Activated CD4-positive, CD25-positive, alpha-beta regulatory T cell treated with anti-CD3 and anti-CD28 coated beads, Interleukin-2, amount 50 U/mL, for 16 hours (primary cell): ENCODE data around the gene RASGRP4.
"Not testable (repeated sequence)": the region's sequence is repeated elsewhere in the genome, so short reads cannot be mapped to it uniquely, and the experiment has no call there.

Experiments
- DNase-seq: peaks from one replicate; pipeline ENCODE4 v3.0.0-alpha.2; 2020; ENCODE audit warnings: low read depth, low spot score

Gene RASGRP4

DNA sequence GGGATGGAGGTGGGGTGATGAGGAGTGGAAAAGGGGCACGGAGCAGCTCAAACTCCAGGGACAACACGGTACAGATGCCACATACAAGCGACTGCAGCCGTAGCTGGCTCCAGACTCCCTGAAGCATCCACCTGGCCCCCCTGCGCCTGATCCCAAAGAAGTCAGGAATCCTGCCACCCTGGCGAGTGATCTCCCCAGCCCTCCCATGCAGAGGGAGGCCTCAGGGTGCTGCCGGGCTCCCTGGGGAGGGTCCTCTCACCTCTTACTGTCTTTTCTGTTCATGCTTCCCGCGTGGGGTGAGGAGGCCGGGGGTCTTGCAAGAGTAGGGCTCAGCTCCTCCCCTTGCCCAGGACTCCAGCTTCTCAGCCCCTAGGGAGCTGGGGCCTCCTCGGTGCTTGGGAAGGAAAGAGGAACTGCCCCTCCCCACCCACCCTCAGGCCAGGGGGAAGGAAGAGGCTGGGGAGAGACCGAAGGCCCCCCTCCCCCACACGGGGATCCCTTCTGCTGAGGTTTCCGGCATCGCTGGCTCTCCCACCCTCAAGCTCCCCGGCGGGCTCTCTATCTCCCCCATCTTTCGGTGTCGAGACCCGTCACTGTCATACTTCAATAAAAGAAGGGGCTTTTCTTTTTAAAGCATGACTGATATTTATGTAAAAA is at the start of gene RASGRP4:
RASGRP4 (minus strand) TSS at position 410 of the 657 bp plus-strand sequence; CDS start at position 282, 128 bp downstream.
- peak; percentile 43 for DNase-seq

DNA sequence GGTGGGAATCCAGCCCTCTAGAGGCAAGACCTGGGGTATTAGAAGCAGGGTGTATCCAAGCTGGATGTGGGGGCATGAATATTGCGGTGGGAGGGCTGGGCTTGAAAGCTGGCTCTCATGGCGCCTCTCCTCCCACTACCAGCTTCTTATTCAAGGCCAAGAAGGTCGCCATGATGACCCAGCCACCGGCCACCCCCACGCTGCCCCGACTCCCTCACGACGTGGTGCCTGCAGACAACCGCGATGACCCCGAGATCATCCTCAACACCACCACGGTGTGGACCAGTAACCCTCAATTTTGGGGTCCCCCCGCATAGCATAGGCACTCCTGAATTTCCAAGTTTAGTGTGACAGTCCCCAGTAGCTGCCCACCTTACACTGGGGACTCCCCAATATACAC is 49.2 kb upstream of the RASGRP4 start:
- DNase-seq, result no peak

DNA sequence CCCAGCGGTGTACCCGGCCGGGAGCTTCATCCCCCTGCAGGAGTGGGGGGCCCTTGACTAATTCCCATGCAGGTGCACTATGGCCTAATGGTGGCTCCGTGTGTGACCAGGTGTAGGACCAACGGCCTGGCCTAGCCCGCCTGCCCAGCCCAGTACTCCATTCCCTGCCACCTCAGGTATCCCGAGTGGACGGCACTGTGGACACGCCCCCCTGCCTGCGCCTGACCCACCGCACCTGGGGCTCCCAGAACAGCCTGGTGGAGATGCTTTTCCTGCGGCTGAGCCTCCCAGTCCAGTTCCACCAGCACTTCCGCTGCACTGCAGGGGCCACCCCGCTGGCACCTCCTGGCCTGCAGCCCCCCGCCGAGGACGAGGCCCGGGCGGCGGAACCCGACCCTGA is 47.2 kb upstream of the RASGRP4 start:
- DNase-seq, result no peak

GRCh38 chr19:38472725-38473124 is 46.7 kb upstream of the RASGRP4 start:
- not testable (repeated sequence) for DNase-seq

DNA sequence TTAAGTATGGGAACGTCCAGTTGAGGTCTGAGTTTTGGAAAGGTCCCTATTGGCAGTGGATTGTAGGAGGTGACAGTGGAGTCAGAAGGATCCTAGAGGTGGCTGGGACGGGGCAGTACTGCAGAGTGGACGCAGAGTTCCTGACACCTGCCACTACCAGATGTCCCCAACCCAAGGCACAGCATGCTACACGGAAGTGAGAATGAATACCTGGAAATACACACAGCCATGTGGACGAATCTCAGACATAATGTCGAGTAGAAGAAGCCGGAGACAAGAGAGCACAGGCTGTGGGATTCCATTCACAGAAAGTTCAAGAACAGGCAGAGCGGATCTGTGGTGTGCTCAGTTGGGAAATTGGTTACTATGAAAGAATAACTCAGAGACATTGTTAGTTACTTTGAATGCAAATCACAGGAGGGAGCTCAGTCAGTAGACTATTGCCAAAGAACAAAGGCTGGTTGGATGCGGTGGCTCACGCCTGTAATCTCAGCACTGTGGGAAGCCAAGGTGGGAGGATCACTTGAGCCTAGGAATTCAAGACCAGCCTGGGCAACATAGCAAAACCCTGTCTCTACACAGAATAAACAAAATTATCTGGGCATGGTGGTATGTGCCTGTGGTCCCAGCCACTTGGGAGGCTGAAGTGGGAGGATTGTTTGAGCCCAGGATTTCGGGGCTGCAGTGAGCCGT is 44.9 kb upstream of the RASGRP4 start:
- no peak for DNase-seq

DNA sequence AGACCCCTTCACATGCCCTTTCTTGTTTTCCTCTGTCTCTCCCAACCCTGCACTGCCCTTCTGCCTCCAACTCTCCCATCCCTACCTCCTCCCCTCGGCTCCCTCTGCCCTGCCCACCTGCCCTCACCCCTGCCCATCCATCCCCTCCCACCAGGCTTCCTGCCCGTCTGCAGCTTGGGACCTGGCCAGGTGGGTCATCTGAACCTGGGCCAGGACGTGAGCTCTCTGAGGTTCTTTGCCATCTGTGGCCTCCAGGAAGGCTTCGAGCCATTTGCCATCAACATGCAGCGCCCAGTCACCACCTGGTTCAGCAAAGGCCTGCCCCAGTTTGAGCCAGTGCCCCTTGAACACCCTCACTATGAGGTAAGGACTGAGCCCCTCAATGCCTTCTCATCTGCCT is 43.1 kb upstream of the RASGRP4 start:
- DNase-seq, result no peak

DNA sequence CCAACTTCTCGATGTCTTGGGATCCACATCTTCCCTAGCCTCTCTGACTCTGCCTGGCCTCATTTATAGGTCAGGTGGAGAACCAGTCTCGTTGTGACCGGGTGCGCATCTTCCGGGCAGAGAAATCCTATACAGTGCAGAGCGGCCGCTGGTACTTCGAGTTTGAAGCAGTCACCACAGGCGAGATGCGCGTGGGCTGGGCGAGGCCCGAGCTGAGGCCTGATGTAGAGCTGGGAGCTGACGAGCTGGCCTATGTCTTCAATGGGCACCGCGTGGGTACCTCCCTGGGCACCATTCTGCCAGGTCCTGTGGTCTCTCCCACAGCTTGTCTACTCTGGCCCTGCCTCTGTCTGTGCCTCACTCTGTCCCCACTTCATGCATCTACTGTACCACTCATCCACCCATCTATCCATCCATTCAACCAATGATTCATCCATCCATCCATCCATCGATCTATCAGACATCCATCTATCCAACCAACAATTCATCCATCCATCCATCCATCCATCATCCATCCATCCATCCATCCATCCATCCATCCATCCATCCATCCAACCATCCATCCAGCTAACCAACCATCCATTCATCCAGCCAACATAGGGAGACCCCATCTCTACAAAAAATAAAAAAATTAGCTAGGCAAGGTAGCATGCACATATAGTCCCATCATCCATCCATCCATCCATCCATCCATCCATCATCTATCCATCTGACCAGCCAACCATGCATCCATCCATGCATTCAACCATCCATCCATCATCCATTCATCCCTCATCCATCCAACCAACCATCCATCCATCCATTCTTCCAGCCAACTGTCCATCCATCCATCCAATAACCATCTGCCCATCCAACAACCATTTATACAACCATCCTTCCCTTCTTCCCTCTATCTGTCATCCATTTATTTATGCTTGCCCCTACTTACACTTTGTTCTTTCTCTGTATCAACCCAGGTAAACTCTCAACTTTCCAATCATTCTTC is 41.8 kb upstream of the RASGRP4 start:
- no peak for DNase-seq

GRCh38 chr19:38466050-38466449 is 40.0 kb upstream of the RASGRP4 start:
- DNase-seq, result no peak

DNA sequence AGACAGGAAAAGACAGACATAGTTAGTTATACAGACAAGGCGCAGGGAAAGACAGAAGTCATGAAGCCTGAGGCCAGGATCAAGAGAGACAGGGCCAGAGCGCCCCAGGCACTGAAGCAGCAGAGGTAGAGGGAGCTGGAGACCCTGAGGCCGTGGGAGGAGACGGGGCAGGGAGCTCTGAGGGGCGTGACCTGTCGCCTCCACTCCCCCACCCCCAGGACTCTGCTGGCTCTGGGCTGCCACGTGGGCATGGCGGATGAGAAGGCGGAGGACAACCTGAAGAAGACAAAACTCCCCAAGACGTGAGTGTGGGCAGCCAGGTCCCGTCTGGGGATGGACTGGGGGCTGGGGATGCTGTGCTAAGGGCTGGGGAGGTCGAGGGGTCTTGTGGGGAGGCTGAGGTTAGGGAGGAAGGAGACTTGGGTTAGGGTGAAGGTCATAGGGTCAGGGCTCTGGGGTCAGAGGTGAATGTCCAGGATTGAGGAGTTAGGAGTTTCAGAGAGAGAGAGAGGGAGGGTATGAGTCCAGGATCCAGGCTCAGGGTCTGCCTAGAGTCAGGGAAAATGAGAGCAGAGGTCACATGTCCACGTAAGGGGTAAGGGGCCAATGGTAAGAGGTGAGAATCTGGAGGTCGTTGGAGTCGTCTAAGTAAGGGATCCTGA is 38.5 kb upstream of the RASGRP4 start:
- DNase-seq, result no peak

GRCh38 chr19:38463365-38463764 is 37.3 kb upstream of the RASGRP4 start:
- DNase-seq, result no peak

GRCh38 chr19:38458991-38459390 is 33.0 kb upstream of the RASGRP4 start:
- no peak for DNase-seq

DNA sequence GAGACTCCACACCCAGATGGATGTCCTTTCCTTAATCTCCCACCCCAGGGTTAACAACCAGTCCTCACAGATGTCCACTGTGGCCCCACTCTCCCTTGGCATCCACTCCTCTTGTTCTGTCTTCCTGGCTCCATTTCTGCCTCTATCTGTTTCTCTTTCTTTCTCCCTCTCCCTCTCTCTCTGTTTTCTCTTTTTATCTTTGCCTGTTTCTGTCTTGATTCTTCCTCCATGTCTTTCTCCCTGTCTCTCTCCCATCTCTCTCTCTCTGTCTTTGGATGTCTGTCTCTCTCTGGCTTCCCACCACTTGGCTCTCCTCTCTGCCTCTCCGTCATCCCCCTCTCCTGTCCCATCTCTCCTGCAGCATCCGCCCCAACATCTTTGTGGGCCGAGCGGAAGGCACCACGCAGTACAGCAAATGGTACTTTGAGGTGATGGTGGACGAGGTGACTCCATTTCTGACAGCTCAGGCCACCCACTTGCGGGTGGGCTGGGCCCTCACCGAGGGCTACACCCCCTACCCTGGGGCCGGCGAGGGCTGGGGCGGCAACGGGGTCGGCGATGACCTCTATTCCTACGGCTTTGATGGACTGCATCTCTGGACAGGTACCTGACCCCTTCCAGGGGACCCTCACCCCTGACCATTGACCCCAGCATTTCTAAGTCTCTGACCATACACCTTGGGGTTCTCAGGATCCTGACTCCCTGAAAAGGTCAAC is 31.8 kb upstream of the RASGRP4 start:
- no peak for DNase-seq

DNA sequence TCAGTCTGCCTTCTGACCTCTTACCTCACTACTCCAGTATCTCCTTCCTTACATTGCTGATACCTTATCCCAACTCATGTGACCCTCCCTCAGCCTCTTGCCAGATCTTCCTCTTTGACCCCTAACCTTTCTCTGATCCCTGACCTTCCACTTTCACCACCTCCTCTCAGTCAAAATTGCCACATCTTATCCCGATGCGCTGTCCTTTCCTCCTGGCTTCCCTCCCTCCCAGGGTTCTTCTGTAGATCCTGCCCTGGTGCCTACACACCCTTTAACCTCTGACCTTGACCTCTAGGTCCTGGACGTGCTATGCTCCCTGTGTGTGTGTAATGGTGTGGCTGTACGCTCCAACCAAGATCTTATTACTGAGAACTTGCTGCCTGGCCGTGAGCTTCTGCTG is 31.2 kb upstream of the RASGRP4 start:
- DNase-seq, result no peak

DNA sequence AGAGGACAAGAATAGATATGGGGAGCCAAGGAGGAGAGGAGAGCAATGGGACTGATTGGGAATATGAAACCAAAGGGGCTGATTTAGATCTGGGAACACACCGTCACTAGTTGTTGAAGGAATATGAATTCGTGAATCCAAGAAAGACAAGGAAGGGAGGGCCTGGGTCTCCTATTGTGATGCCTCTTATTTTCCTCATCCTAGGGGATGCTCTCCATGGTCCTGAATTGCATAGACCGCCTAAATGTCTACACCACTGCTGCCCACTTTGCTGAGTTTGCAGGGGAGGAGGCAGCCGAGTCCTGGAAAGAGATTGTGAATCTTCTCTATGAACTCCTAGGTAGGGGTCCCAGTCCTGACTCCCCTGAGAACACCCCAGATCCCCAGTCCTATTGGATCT is 29.0 kb upstream of the RASGRP4 start:
- no peak for DNase-seq

GRCh38 chr19:38453596-38453995 is 27.6 kb upstream of the RASGRP4 start:
- no peak for DNase-seq

DNA sequence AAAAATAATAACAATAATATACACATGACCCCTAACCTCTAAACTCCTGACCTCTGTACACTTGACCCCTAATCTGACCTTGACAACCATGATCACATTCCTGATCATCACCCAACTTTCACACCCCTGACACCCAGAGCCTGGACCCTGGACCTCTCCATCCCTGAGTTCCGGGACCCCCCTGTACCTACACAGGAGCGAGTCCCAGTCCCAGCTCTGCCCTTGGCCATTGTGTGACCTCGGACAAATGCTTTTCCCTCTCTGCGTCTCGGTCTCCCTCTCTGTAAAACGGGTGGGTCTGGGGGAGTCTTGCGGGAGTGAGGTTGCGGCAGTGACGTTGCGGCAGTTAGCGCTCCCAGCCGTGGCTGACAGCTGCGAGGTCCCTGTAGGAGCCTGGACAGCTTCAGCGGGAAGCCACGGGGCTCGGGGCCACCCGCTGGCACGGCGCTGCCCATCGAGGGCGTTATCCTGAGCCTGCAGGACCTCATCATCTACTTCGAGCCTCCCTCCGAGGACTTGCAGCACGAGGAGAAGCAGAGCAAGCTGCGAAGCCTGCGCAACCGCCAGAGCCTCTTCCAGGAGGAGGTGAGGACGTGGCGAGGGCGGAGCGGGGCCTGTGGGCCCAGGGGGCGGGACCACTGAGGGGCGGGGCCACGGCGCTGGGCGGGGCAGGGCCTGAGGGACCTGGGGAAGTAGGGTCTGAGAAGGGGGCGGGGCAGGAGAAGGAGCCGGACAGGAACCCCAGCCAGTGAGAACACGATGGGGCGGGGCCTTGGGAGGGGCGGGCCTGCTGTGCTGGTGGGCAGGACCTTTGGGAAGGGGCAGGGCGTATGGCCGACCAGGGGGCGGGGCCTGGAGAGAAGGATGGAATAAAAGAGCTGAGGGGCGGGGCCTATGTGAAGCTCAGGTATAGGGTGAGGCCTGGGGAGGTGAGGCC is 26.7 kb upstream of the RASGRP4 start:
- no peak for DNase-seq

DNA sequence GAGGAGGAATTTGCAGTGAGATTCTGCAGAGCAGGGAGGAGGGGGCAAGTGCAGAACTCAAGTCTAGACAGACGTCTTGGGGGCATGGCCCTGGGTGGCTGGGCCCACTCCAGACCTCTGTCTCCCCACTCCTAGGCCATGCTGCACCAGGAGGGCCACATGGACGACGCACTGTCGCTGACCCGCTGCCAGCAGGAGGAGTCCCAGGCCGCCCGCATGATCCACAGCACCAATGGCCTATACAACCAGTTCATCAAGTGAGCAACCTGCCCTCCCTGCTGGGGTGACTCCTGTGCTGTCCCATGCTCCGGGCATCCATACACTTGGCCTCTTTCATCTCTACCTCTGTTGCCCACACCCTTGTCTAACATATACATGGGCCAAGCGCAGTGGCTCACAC is 25.6 kb upstream of the RASGRP4 start:
- no peak for DNase-seq

GRCh38 chr19:38451036-38451435 is 25.0 kb upstream of the RASGRP4 start:
- DNase-seq, result no peak

- no peak for DNase-seq
These were observed 23.5 kb upstream of the RASGRP4 start for GRCh38 chr19:38449518-38449917.

GRCh38 chr19:38448225-38448624 is 22.2 kb upstream of the RASGRP4 start:
- DNase-seq, result no peak
